Motor neuron (in vitro differentiated cells): ENCODE measurements around the gene DDOST. TPM values are rescaled to one million over a fixed set of nuclear protein-coding genes. Genes with fewer than 3 reads are reported as not detected.
"Not testable (repeated sequence)": the region's sequence is repeated elsewhere in the genome, so short reads cannot be mapped to it uniquely, and the experiment has no call there.

Experiments
- ATAC-seq, 8 experiments: fragments of 200-7000 bp; cut with Tn5 transposase; replicated peaks in 6 of 8; 2 replicates each; pipeline ENCODE4 v1.8.0; 2021; ENCODE audit warnings: mild to moderate bottlenecking in 8 of 8, moderate library complexity in 8 of 8
- H3K27ac ChIP-seq, 2 donors: fragments of 250-450 bp; sonication (Bioruptor Pico); 2 replicates each; pipeline ENCODE4 v1.9.0; 2021; ENCODE audit warnings: antibody characterized with exemption in 2 of 2, mild to moderate bottlenecking in 2 of 2, moderate library complexity in 1 of 2
- H3K4me1 ChIP-seq, 2 donors: fragments of 250-450 bp; sonication (Bioruptor Pico); replicated peaks in 1 of 2; 2 replicates each; pipeline ENCODE4 v1.6.1; 2021; ENCODE audit warnings: antibody characterized with exemption in 2 of 2, mild to moderate bottlenecking in 2 of 2, moderate library complexity in 1 of 2
- H3K4me3 ChIP-seq, 5 donors: fragments of 250-450 bp; sonication (Bioruptor Pico); 2 replicates each; pipeline ENCODE4 v1.9.0; 2021; ENCODE audit warnings: antibody characterized with exemption in 5 of 5, mild to moderate bottlenecking in 5 of 5, moderate library complexity in 4 of 5
- WGBS, 10 experiments: fragments of 450-650 bp; shearing (Covaris generic); methylation state at CpG; one replicate each; pipeline ENCODE4 v1.0.0; 2022; 5-methylcytosine and 5-hydroxymethylcytosine counted together
- in situ Hi-C, 9 experiments: fragments of 400-800 bp; cut with MboI; loops; one replicate each; pipeline ENCODE4 v1.15.0; 2021; ENCODE audit warnings: low sequenced_read_pairs in 9 of 9, low pct_unique_long_range_greater_than_20kb in 2 of 9; ENCODE audit not compliant: unreplicated experiment in 9 of 9
- total RNA-seq, 8 experiments: library from RNA; unstranded; fragments of 300-600 nt; gene quantifications; 2 replicates each; pipeline versions ENCODE4 v1.2.3 to v1.2.4, GENCODE V29; 2022

Gene DDOST
- total RNA-seq, 8 experiments from 2014 or later: 156 to 335 (median 187) TPM

DNA sequence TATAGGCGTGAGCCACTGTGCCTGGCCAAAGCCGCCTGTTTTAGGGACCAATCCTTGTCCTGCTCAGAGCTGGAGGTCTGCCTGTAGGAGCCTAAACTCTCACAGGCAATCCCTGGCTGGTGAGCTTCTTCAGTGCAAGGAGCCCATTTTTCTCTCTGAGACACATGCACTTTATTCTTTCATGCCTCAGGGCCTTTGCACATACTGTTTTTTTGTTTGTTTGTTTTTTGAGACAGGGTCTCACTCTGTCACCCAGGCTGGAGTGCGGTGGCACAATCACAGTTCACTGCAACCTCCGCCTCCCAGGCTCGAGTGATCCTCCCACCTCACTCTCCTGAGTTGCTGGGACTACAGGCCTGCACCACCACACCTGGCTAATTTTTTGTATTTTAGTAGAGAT is 49.5 kb downstream of the DDOST start:
- 90 to 100% (median 95%) methylated on average over 1 to 5 of the region's 5 CpGs; no CpG with 5 or more reads in 3 of the 10 experiments for WGBS, 10 experiments
- Histone ChIP-seq H3K4me1 (no peaks in the 10 kb centered on the region), H3K4me3 (no peak overlapping the region), H3K27ac (no peak overlapping the region)
- in situ Hi-C loops: no loop called here
- ATAC-seq: no peak

DNA sequence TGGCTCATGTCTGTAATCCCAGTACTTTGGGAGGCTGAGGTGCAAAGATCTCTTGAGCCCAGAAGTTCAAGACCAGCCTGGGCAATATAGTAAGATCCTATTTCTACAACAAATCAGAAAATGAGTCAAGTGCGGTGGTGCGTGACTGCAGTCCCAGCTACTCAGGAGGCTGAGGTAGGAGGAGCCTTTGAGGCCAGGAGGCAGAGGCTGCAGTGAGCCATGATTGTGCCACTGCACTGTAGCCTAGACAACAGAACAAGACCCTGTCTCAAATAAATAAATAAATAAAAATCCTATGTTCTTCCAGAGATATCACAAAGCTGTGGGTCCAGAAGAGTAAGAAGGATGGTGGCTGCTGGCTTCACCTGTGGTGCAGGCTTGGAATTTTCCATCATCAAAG is 50.2 kb downstream of the DDOST start:
- in situ Hi-C loops: no loop called here
- Histone ChIP-seq H3K4me1 (no peaks in the 10 kb centered on the region), H3K4me3 (no peak overlapping the region), H3K27ac (no peak overlapping the region)
- ATAC-seq: no peak
- WGBS, 10 experiments: 93 to 100% (median 100%) methylated on average over 2 of the region's 2 CpGs; no CpG with 5 or more reads in 5 of the 10 experiments

DNA sequence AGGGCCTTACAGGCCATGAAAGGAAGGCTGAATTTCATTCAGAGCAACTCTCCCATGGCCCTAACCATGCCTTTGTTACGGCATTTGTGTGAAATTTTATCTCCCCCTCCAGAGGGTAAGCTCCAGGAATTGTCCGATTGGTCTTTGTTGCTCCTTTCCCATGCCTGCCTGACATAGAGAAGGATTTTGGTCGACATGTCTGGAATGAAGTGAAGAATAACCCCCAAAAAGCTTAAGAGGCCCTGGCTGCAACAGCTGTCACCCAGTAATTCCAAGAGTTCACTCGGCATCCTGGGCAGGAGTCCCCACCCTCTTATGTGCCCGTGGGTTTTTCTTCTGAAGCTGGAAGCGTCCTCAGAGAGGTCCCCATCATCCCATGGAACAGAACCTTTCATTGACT is 51.6 kb downstream of the DDOST start:
- ATAC-seq: no peak
- no peaks in the 10 kb centered on the region for H3K4me1 ChIP-seq
- 44 to 95% (median 77%) methylated on average over 1 to 6 of the region's 6 CpGs; no CpG with 5 or more reads in 3 of the 10 experiments for WGBS, 10 experiments
- in situ Hi-C loops: no loop called here
- H3K4me3 ChIP-seq: no peak overlapping the region
- no peak overlapping the region for H3K27ac ChIP-seq

DNA sequence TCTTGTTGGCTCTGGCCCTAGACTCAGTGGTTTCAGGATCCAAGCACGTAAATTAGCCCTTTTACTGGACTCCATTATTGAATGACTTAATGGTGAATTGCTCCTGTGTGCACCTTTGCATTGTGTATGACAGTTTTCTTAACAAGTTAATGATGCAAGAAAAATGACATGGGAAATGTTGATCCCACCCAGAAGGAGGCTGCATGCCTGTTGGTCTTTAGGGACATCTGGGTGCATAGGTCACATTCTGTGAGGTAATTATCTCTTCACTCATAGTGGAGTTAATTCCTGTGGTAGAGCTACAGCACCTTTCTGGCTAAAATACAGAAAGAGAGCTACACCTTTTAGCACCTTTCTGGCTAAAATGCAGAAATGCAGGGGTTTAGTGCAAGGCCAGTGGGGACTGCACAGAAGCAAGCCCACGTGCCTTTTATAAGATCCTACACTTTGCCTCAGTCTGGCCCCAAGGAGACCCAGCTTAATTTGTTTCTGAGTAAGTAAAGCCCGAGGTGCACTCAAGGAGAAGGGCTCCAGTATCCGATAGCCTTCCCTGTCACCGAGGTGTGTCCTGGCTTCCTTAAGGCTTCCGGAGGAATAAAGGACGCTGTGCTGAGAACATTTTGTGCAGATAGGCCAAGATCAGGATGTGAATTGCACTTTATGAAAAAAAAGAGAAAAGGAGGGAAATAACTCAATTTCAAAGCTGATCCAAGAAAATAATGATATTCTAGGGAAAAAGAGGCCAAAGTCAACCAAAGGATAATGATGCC is 54.2 kb downstream of the DDOST start:
- in situ Hi-C loops, H3K27ac ChIP-seq, H3K4me3 ChIP-seq, ATAC-seq, H3K4me1 ChIP-seq: not testable (repeated sequence)
- WGBS, 10 experiments: 0 to 100% (median 40%) methylated on average over 1 to 4 of the region's 7 CpGs; no CpG with 5 or more reads in 1 of the 10 experiments

DNA sequence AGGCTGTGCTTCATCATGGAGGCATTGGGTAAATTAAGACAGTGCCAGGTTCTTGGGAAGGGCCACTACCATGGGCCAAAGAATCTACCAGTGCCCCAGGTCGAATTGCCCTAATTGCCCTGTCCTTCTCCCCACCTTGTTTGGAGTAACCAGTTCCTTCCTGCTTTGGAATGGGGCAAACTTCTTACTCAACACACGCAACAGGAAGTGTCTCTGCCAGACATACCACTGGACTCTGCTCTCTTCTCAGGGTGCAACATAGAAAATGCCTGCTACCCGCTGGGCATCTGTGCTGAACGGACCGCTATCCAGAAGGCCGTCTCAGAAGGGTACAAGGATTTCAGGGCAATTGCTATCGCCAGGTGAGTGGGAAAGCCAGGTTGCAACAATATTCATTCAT is 56.5 kb downstream of the DDOST start:
- 79 to 100% (median 87%) methylated on average over 2 to 7 of the region's 7 CpGs; no CpG with 5 or more reads in 2 of the 10 experiments for WGBS, 10 experiments
- H3K4me3 ChIP-seq: no peak overlapping the region
- ATAC-seq: no peak
- no peak overlapping the region for H3K27ac ChIP-seq
- no peaks in the 10 kb centered on the region for H3K4me1 ChIP-seq
- in situ Hi-C loops: no loop called here

DNA sequence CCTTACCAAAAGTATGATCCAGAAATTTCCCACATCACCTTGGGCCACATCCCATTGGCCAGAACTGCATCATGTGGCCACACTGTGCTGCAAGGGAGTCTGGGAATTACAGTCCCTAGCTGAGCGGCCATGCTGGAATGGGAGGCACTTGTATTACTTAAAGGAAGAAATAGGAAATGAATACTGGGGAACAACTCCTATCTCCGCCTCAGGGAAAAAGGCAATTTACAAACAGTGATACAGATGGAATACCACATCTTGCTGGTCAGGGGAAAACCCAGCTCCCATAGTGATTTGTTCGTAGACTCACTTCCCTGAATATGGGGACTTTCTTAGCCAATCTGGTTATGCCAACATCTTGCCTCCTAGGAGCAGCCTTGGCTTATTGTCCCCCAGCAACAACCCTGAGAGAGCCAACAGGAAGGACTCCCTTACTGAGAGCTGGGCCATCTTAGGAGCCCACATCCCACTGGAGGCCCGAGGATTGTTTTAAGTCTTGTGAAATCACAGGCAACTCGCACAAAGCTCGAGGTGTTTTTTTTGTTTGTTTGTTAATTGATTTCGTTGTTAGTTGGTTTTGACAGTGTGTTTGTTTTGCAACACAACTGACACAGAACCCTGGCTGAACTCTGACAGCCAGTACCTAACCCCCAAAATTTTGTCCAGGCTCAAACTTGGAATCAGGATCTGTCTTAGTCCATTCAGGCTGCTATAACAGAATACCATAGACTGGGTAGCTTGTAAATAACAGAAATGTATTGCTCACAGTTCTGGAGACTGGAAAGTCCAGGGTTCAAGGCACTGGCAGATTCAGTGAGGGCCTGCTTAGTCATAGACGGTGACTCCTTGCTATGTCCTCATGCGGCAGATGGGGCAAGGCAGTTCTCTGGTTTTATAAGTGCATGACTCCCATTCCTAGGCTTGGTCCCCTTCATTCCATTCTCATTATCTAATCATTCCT is 57.4 kb downstream of the DDOST start:
- peak in 2 of 8 experiments; percentile 56 to 73 for ATAC-seq
- no peak overlapping the region for H3K27ac ChIP-seq
- 48 to 91% (median 83%) methylated on average over 1 to 9 of the region's 9 CpGs; no CpG with 5 or more reads in 2 of the 10 experiments for WGBS, 10 experiments

DNA sequence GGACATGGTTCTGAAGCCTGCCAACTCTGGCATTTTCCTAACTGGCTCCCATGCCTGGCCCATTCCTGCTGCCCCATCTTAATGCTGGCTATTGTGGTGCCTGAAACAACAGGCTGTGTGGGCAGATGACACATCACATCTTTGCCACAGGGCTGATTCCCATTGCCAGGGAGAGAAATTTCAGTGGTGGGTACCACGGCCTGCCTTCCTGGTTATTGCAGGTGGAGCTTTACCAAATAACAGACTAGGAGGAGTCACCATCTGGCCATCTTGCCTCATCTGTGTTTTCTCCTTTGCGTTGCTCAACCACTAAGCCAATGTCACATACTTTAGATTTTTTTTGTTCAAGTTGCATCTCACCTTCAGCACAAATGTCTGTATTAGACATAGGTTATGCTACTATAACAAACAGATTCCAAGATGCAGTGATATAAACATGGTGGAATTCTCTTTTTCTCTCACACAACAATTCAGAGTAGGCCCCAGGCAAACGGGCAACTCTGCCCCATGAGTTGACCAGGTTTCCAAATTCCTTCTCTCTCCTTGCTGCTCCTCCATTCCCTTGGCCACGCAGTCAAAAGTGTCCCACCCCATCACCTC is 58.2 kb downstream of the DDOST start:
- H3K4me1 ChIP-seq: no peaks in the 10 kb centered on the region
- H3K27ac ChIP-seq: no peak overlapping the region
- WGBS, 10 experiments: 42 to 100% (median 85%) methylated on average over 1 to 4 of the region's 4 CpGs; no CpG with 5 or more reads in 1 of the 10 experiments
- no peak for ATAC-seq
- in situ Hi-C loops: no loop called here
- H3K4me3 ChIP-seq: no peak overlapping the region

More for the DNA sequence above, 57.4 kb downstream of the DDOST start:
- in situ Hi-C loops: no loop called here
- Histone ChIP-seq H3K4me1 (no peaks in the 10 kb centered on the region), H3K4me3 (no peak overlapping the region)

Other genes with a start within 250 kb of the DDOST start
- gene CAMK2N1, start 175.2 kb downstream of the DDOST start, total RNA-seq: 100 to 1,000 TPM in 1 of 8 experiments, 10 to 100 TPM in 6, 1 to 10 TPM in 1; 2.9 to 120 (median 61.0) TPM
- gene MUL1, start 153.2 kb downstream of the DDOST start, total RNA-seq: 10 to 100 TPM; 21.0 to 36.3 (median 29.5) TPM
- gene FAM43B, start 108.8 kb downstream of the DDOST start, total RNA-seq: 1 to 10 TPM in 5 of 8 experiments, under 1 TPM in 3; 0.13 to 4.1 (median 1.8) TPM
- gene CDA, start 72.3 kb downstream of the DDOST start, total RNA-seq: under 1 TPM in 1 of 8 experiments, not detected in 7; 0.61 TPM
- 100 to 1,000 TPM in 1 of 8 experiments, 10 to 100 TPM in 7; 22.7 to 117 (median 51.4) TPM for gene PINK1, start 27.9 kb downstream of the DDOST start, total RNA-seq
- 10 to 100 TPM in 2 of 8 experiments, 1 to 10 TPM in 3, under 1 TPM in 3; 0.18 to 12.1 (median 6.8) TPM for gene KIF17, start 56.6 kb upstream of the DDOST start, total RNA-seq
- gene SH2D5, start 71.3 kb upstream of the DDOST start, total RNA-seq: 1 to 10 TPM in 5 of 8 experiments, under 1 TPM in 3; 0.31 to 8.0 (median 2.9) TPM
- gene HP1BP3, start 125.9 kb upstream of the DDOST start, total RNA-seq: 100 to 1,000 TPM in 7 of 8 experiments, 10 to 100 TPM in 1; 90.1 to 328 (median 166) TPM